Liver (tissue), 3 donors: ENCODE results near the gene PDE4D.

Experiments
- CTCF ChIP-seq: fragments of 150-350 bp; IDR thresholded peaks from 2 replicates; pipeline ENCODE4 v1.5.1; 2017; ENCODE audit warnings: improper control_type of control experiment, low read depth, low read length; ENCODE audit not compliant: missing input control
- RXRA ChIP-seq, 2 donors: IDR thresholded peaks; 2 replicates each; pipeline ENCODE4 v1.6.1; 2017 to 2018; ENCODE audit warnings: antibody characterized with exemption in 2 of 2, mild to moderate bottlenecking in 1 of 2
- donor health status: healthy.
- donor health status: healthy.

GRCh38 chr5:59241552-59241951 lies 652.0 kb downstream of the PDE4D start:
- TF ChIP-seq CTCF (no peak), RXRA (IDR thresholded peaks at IDR 0.05) (no peak)
